K562 (cell line): ENCODE measurements around the gene ZBTB48. TPM values are rescaled to one million over a fixed set of nuclear protein-coding genes. Genes with fewer than 3 reads are reported as not detected.

Source experiments
- ATAC-seq: fragments of 200-7000 bp; cut with Tn5 transposase; 3 replicates; pipeline ENCODE4 v1.9.1; 2020; ENCODE audit warnings: moderate library complexity
- BruUV-seq: library from RNA; stranded (reverse); fragments of 400-500 nt; replicated peaks from 2 replicates; lab custom pipeline; 2021; lab: Mats Ljungman, UMichigan
- CTCF ChIA-PET: fragments of 300-600 bp; formaldehyde crosslinking; extraction: SDS; loops from one replicate; lab custom pipeline; 2021; ENCODE audit warnings: low intra/inter-chr PET ratio; lab: Yijun Ruan, JAX
- POLR2A ChIA-PET: fragments of 300-600, 350-650 bp; sonication (Branson Sonifier 250); formaldehyde crosslinking; extraction: SDS; loops from one replicate; lab custom pipeline; 2021; ENCODE audit warnings: antibody characterized with exemption, inconsistent platforms; lab: Yijun Ruan, JAX
- DNase-seq, 4 experiments: peaks; one replicate each; pipeline versions ENCODE4 v3.0.0 to v3.0.0-alpha.2; 2011 to 2018; ENCODE audit warnings: low spot score in 3 of 4, mixed read lengths in 3 of 4; ENCODE audit errors: extremely low read depth in 1 of 4
- FAIRE-seq: peaks from 2 replicates; lab custom pipeline; 2011; peaks lifted over from hg19 to GRCh38; lab: Jason Lieb, UNC
- H2AFZ ChIP-seq: 2 replicates; pipeline ENCODE4 v1.6.0; 2011; ENCODE audit warnings: low read depth, low read length, control low read depth, inconsistent platforms
- H3K27ac ChIP-seq: fragments of 200-600 bp; 3 replicates; pipeline ENCODE4 v1.8.0; 2011; ENCODE audit warnings: low read depth, mild to moderate bottlenecking, control low read depth, inconsistent platforms, low read length, moderate library complexity, mixed read lengths; ENCODE audit errors: extremely low read depth
- H3K27me3 ChIP-seq, 2 experiments: fragments of 300-600 bp in 1 of 2; 2 replicates in 1 of 2; 3 replicates in 1 of 2; pipeline versions ENCODE4 v1.6.0 to v1.8.0; 2011; ENCODE audit warnings: inconsistent platforms in 2 of 2, low read length in 2 of 2, mild to moderate bottlenecking in 1 of 2, mixed read lengths in 1 of 2, moderate library complexity in 1 of 2; ENCODE audit not compliant: control insufficient read depth in 2 of 2, insufficient read depth in 2 of 2
- H3K36me3 ChIP-seq: fragments of 300-600 bp; 3 replicates; pipeline ENCODE4 v1.8.0; 2011; ENCODE audit warnings: mild to moderate bottlenecking, low read length, inconsistent platforms; ENCODE audit not compliant: control insufficient read depth, insufficient read depth
- H3K4me1 ChIP-seq, 2 experiments: fragments of 200-600 bp in 1 of 2; replicated peaks in 1 of 2; 2 replicates in 1 of 2; 3 replicates in 1 of 2; pipeline versions ENCODE4 v1.5.1 to v1.8.0; 2011; ENCODE audit warnings: inconsistent platforms in 2 of 2, low read length in 2 of 2, mild to moderate bottlenecking in 1 of 2, mixed read lengths in 1 of 2, moderate library complexity in 1 of 2; ENCODE audit not compliant: control insufficient read depth in 2 of 2, insufficient read depth in 2 of 2
- H3K4me2 ChIP-seq: 2 replicates; pipeline ENCODE4 v1.6.1; 2011; ENCODE audit warnings: low read length, control low read depth, inconsistent platforms, mixed read lengths; ENCODE audit not compliant: insufficient read depth
- H3K4me3 ChIP-seq: fragments of 200-600 bp; sonication (generic), shearing (Covaris generic); 2 replicates; pipeline ENCODE4 v1.5.1; 2016; ENCODE audit warnings: control low read depth, inconsistent platforms
- H3K79me2 ChIP-seq: fragments of 200-600 bp; 3 replicates; pipeline ENCODE4 v1.8.0; 2011; ENCODE audit warnings: low read length, inconsistent platforms; ENCODE audit not compliant: control insufficient read depth, insufficient read depth
- H3K9ac ChIP-seq, 2 experiments: 2 replicates each; pipeline versions ENCODE4 v1.6.0 to v1.6.1; 2011; ENCODE audit warnings: low read depth in 2 of 2, low read length in 2 of 2, control low read depth in 1 of 2, inconsistent platforms in 1 of 2, mild to moderate bottlenecking in 1 of 2, mixed read lengths in 1 of 2; ENCODE audit not compliant: insufficient read depth in 1 of 2
- H3K9me1 ChIP-seq: one replicate; pipeline ENCODE4 v1.6.0; 2011; ENCODE audit warnings: inconsistent platforms, mild to moderate bottlenecking, low read length, moderate library complexity; ENCODE audit not compliant: control insufficient read depth, insufficient read depth
- H3K9me3 ChIP-seq: replicated peaks from 2 replicates; pipeline ENCODE4 v1.5.1; 2011; ENCODE audit warnings: low read depth, low read length, inconsistent platforms; ENCODE audit not compliant: control insufficient read depth, insufficient read depth
- H4K20me1 ChIP-seq: replicated peaks from 2 replicates; pipeline ENCODE4 v1.6.1; 2011; ENCODE audit warnings: low read length, inconsistent platforms, mixed read lengths; ENCODE audit not compliant: control insufficient read depth, insufficient read depth
- BRD4 ChIP-seq: fragments of 200-600 bp; sonication (generic); IDR thresholded peaks from 2 replicates; pipeline ENCODE4 v1.6.1; 2017; ENCODE audit warnings: inconsistent platforms
- FOXM1 ChIP-seq, 2 experiments: fragments of 450-650 bp in 1 of 2; sonication (generic) in 1 of 2; formaldehyde crosslinking in 1 of 2; IDR thresholded peaks; 2 replicates each; pipeline versions ENCODE4 v1.6.1 to v1.9.0; 2017 to 2022; ENCODE audit warnings: low read depth in 2 of 2, mild to moderate bottlenecking in 2 of 2, missing genetic modification reagents in 1 of 2, moderate library complexity in 1 of 2
- GTF2A2 ChIP-seq: IDR thresholded peaks from 2 replicates; pipeline ENCODE4 v1.6.1; 2016; ENCODE audit warnings: mild to moderate bottlenecking, missing genetic modification characterization, missing compliant biosample characterization
- HIVEP1 ChIP-seq: fragments of 250-450 bp; sonication (Bioruptor Pico); IDR thresholded peaks from 2 replicates; pipeline ENCODE4 v1.4.0; 2020; ENCODE audit warnings: mild to moderate bottlenecking
- KLF10 ChIP-seq: fragments of 250-450 bp; sonication (Bioruptor Pico); IDR thresholded peaks from 2 replicates; pipeline ENCODE4 v1.6.1; 2021; ENCODE audit warnings: matching md5 sums
- MLLT1 ChIP-seq, 2 experiments: fragments of 450-650 bp; IDR thresholded peaks; 2 replicates each; pipeline ENCODE4 v1.6.1; 2016
- NCOA6 ChIP-seq: fragments of 450-650 bp; IDR thresholded peaks from 2 replicates; pipeline ENCODE4 v1.6.1; 2017; ENCODE audit warnings: mild to moderate bottlenecking
- NFYB ChIP-seq: IDR thresholded peaks from 2 replicates; pipeline ENCODE4 v1.6.1; 2011; ENCODE audit warnings: mild to moderate bottlenecking, moderate library complexity; ENCODE audit not compliant: insufficient read length; ENCODE audit errors: extremely low read depth
- NUFIP1 ChIP-seq: fragments of 450-650 bp; IDR thresholded peaks from 2 replicates; pipeline ENCODE4 v1.6.1; 2018; ENCODE audit not compliant: partially characterized antibody
- POLR2G ChIP-seq: fragments of 200-400 bp; formaldehyde crosslinking; IDR thresholded peaks from 2 replicates; pipeline ENCODE4 v1.6.1; 2017; ENCODE audit warnings: low read depth, mild to moderate bottlenecking, antibody characterized with exemption, low read length, moderate library complexity
- TAF9B ChIP-seq: fragments of 450-650 bp; IDR thresholded peaks from 2 replicates; pipeline ENCODE4 v1.6.1; 2018; ENCODE audit warnings: mild to moderate bottlenecking; ENCODE audit not compliant: partially characterized antibody
- ZFP36 ChIP-seq: fragments of 150-350 bp; IDR thresholded peaks from 2 replicates; pipeline ENCODE4 v1.6.1; 2018; ENCODE audit warnings: low read length, low read depth; ENCODE audit not compliant: partially characterized antibody
- ZNF282 ChIP-seq: sonication (generic); formaldehyde crosslinking; IDR thresholded peaks from 2 replicates; pipeline ENCODE4 v1.8.1; 2023; ENCODE audit warnings: missing genetic modification reagents
- ZNF395 ChIP-seq: fragments of 200-800 bp; sonication (Bioruptor generic); IDR thresholded peaks from 2 replicates; pipeline ENCODE4 v1.6.1; 2017; ENCODE audit warnings: missing genetic modification characterization, missing compliant biosample characterization
- WGBS: fragments of 100-300 bp; shearing (Covaris generic); methylation state at CpG from one replicate; pipeline ENCODE4 v1.1.6; 2016; ENCODE audit warnings: low coverage, mixed read lengths; ENCODE audit not compliant: insufficient coverage; ENCODE audit errors: missing lambda C conversion rate; 5-methylcytosine and 5-hydroxymethylcytosine counted together
- in situ Hi-C: fragments of 300-500 bp; cut with MboI; formaldehyde crosslinking; loops from 4 replicates; pipeline ENCODE4 v1.15.0; 2018; ENCODE audit warnings: inconsistent platforms, mixed read lengths
- intact Hi-C: fragments of 100-400 bp; cut with micrococcal nuclease; formaldehyde crosslinking; loops from 2 replicates; pipeline ENCODE4 v1.14.2; 2022
- polyA plus RNA-seq, 8 experiments: library from polyadenylated mRNA; depleted of rRNA in 4 of 8; stranded (reverse) in 5 of 8; unstranded in 3 of 8; fragments of >200 nt; fragmentation: Nextera tagmentation in 2 of 8; fragmentation: Illumina TruSeq in 1 of 8; extraction: Ambion mirVana in 2 of 8; extraction: Trizol in 1 of 8; gene quantifications; 2 replicates each; pipeline versions ENCODE4 v1.2.1 to v1.2.3, GENCODE V29; 2011 to 2014; ENCODE audit warnings: inconsistent platforms in 1 of 8, missing spikeins in 1 of 8
- total RNA-seq, 7 experiments: library from RNA; depleted of rRNA in 6 of 7; stranded (reverse); fragments of >200 nt in 6 of 7; fragmentation: Illumina TruSeq in 2 of 7; extraction: Trizol in 2 of 7; gene quantifications; 2 replicates each; pipeline versions ENCODE4 v1.2.1 to v1.2.3, GENCODE V29; 2011 to 2021; ENCODE audit warnings: low replicate concordance in 1 of 7
- TF ChIP-seq, protein P1 (sequence below): fragments of 450-650 bp; formaldehyde crosslinking; IDR thresholded peaks from 2 replicates; pipeline ENCODE4 v1.4.0; 2022; ENCODE audit warnings: missing genetic modification characterization

ZBTB48 gene
- total and polyA plus RNA-seq, 9 of the 15 experiments (the other 6 are each of a cell fraction or from before 2014, with no cell fraction given): 1.9 to 66.9 (median 29.5) TPM

GRCh38 chr1:6592865-6593593 is 13.2 kb downstream of the ZBTB48 start:
- no peak overlapping the region for H2AFZ ChIP-seq
- intact Hi-C loops: no loop called here
- H3K4me1 ChIP-seq: peaks cover 6 to 40% of the 10 kb centered on the region in 2 experiments; a peak in 3 of 5 replicates
- CTCF ChIA-PET: no interaction called here
- peaks cover 100% of the 10 kb centered on the region for H3K36me3 ChIP-seq
- H3K27ac ChIP-seq: no peak overlapping the region
- POLR2A ChIA-PET: interaction anchor here (0.6 to 4.2 kb wide), 7 partner anchors 9 to 39 kb away, joined by 3 to 59 read pairs (median 5); partner anchors contain the start of genes KLHL21, NOL9 and ZBTB48
- H3K9ac ChIP-seq: peak overlapping the region in 1 of 2 experiments; percentile 10; a peak in 1 of 4 replicates
- DNase-seq: no peak
- no peak overlapping the region for H3K4me3 ChIP-seq
- H3K9me3 ChIP-seq: no peaks in the 10 kb centered on the region
- H3K79me2 ChIP-seq: peaks cover 34% of the 10 kb centered on the region
- H3K4me2 ChIP-seq: no peak overlapping the region
- no peaks in the 10 kb centered on the region for H3K27me3 ChIP-seq
- in situ Hi-C loops: no loop called here
- peaks cover 37% of the 10 kb centered on the region for H4K20me1 ChIP-seq
- no peak for FAIRE-seq
- ATAC-seq: no peak
- BruUV-seq: no TSS peak
- 94% methylated on average over 37 of the region's 38 CpGs for WGBS
- H3K9me1 ChIP-seq: peaks cover 13% of the 10 kb centered on the region
- TF ChIP-seq NFYB (no peak), ZNF282 (CRISPR knock-in tag) (no peak), HIVEP1 (CRISPR knock-in tag) (no peak), NCOA6 (no peak), NUFIP1 (no peak), GTF2A2 (tag) (no peak), ZNF395 (CRISPR knock-in tag) (no peak), KLF10 (CRISPR knock-in tag) (no peak), ZFP36 (no peak), MLLT1 (IDR thresholded peaks at IDR 0.05) (no peak), FOXM1 (IDR thresholded peaks at IDR 0.05; ENCODE audit: low read depth) (no peak), FOXM1 (CRISPR knock-in tag; IDR thresholded peaks at IDR 0.05; ENCODE audit: low read depth) (no peak), BRD4 (no peak), POLR2G (peak; percentile 69), TAF9B (no peak)
- TF ChIP-seq, protein P1, sequence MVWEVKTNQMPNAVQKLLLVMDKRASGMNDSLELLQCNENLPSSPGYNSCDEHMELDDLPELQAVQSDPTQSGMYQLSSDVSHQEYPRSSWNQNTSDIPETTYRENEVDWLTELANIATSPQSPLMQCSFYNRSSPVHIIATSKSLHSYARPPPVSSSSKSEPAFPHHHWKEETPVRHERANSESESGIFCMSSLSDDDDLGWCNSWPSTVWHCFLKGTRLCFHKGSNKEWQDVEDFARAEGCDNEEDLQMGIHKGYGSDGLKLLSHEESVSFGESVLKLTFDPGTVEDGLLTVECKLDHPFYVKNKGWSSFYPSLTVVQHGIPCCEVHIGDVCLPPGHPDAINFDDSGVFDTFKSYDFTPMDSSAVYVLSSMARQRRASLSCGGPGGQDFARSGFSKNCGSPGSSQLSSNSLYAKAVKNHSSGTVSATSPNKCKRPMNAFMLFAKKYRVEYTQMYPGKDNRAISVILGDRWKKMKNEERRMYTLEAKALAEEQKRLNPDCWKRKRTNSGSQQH (CRISPR knock-in tag): no peak
